D721Med (cell line): Measurements from ENCODE around the gene IER3.

Experiments used
- DNase-seq: peaks from one replicate; pipeline ENCODE4 v3.0.0; 2011; ENCODE audit warnings: low spot score; ENCODE audit not compliant: insufficient read length
- FAIRE-seq: peaks from 2 replicates; lab custom pipeline; 2011; peaks lifted over from hg19 to GRCh38; lab: Jason Lieb, UNC
- CTCF ChIP-seq: IDR thresholded peaks from 2 replicates; pipeline ENCODE4 v1.5.1; 2012; ENCODE audit warnings: mild to moderate bottlenecking, control low read depth; ENCODE audit not compliant: insufficient read depth; ENCODE audit errors: missing control alignments

The IER3 gene

GRCh38 chr6:30744054-30744805 lies at the start of gene IER3:
Gene IER3, minus strand, starts transcription at chr6:30744547. Its CDS starts 29 bp downstream, at chr6:30744518.
- FAIRE-seq, result no peak
- no peak for DNase-seq

GRCh38 chr6:30793521-30794194 lies 49.3 kb upstream of the IER3 start:
- TF ChIP-seq CTCF, result no peak
- FAIRE-seq (no peak), DNase-seq (no peak)

More at GRCh38 chr6:30744054-30744805, at the start of gene IER3:
- TF ChIP-seq CTCF, result no peak

GRCh38 chr6:30792786-30793185 lies 48.4 kb upstream of the IER3 start:
- TF ChIP-seq CTCF, result no peak
- DNase-seq, result no peak
- no peak for FAIRE-seq

GRCh38 chr6:30790724-30791383 lies 46.5 kb upstream of the IER3 start:
- TF ChIP-seq CTCF, result no peak
- DNase-seq (no peak), FAIRE-seq (no peak)

DNA sequence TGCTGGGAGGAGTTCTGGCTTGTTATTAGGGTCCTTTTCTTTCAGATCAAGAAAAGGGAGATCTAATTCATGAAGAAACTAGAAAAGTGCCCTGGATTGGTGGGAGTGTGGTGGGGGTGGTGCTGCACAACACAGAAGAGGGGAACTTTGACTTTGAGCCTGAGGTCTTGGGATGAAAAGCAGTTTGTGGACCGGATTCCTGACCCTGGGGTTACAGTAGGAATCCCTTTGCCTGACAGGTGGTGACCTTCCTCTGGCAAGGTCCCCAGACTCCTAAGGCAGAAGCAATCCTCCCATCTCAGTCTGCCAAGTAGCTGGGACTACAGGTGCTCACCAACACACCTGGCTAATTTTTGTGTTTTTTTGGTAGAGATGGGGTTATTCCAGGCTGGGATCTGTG lies 45.3 kb upstream of the IER3 start:
- no peak for TF ChIP-seq CTCF

DNA sequence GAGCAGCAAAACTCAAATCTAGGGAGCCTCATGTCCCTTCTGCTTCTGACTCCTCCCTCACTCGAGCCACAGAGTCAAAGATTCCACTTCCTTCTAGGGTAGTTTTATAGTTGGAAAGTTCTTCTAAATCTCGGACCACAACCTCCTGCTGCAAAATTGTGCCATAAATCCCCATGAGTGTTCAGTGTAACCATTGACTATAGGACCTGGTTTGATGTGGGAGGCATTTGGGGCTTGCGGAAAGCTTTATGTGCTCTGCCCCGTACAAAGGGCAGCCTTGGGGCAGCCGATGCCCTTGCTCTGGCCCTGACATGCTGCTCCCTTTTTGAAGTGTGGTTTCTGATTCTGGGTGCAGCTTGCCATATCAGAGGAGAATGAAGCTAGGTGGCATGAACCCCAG lies 43.6 kb upstream of the IER3 start:
- no peak for TF ChIP-seq CTCF
- FAIRE-seq (no peak), DNase-seq (no peak)

More for the DNA sequence above, 45.3 kb upstream of the IER3 start:
- no peak for FAIRE-seq
- no peak for DNase-seq
